HEK293 (cell line): Measurements from ENCODE around the gene IER3IP1.

ENCODE experiments used
- GLIS2 ChIP-seq: fragments of 450-650 bp; formaldehyde crosslinking; IDR thresholded peaks from 2 replicates; pipeline ENCODE4 v1.5.1; 2016; ENCODE audit warnings: missing biosample characterization, missing genetic modification characterization
- HOXD13 ChIP-seq: sonication (generic); formaldehyde crosslinking; IDR thresholded peaks from 2 replicates; pipeline ENCODE4 v1.8.0; 2022; ENCODE audit warnings: missing genetic modification reagents, borderline replicate concordance
- INSM2 ChIP-seq: fragments of 450-650 bp; formaldehyde crosslinking; IDR thresholded peaks from 2 replicates; pipeline ENCODE4 v1.5.1; 2016; ENCODE audit warnings: missing biosample characterization, missing genetic modification characterization
- KLF7 ChIP-seq: fragments of 450-650 bp; formaldehyde crosslinking; IDR thresholded peaks from 2 replicates; pipeline ENCODE4 v1.5.1; 2016; ENCODE audit warnings: missing biosample characterization, missing genetic modification characterization, borderline replicate concordance
- KLF8 ChIP-seq: fragments of 450-650 bp; formaldehyde crosslinking; IDR thresholded peaks from 2 replicates; pipeline ENCODE4 v1.5.1; 2016; ENCODE audit warnings: missing biosample characterization, missing genetic modification characterization
- PRDM2 ChIP-seq: fragments of 450-650 bp; formaldehyde crosslinking; IDR thresholded peaks from 2 replicates; pipeline ENCODE4 v1.5.1; 2016; ENCODE audit warnings: missing biosample characterization, missing genetic modification characterization, borderline replicate concordance
- REST ChIP-seq: fragments of 450-650 bp; formaldehyde crosslinking; IDR thresholded peaks from 2 replicates; pipeline ENCODE4 v1.5.1; 2016; ENCODE audit warnings: missing biosample characterization, missing genetic modification characterization
- SCRT2 ChIP-seq: fragments of 450-650 bp; formaldehyde crosslinking; IDR thresholded peaks from 2 replicates; pipeline ENCODE4 v1.5.1; 2016; ENCODE audit warnings: missing biosample characterization, missing genetic modification characterization
- SP7 ChIP-seq: fragments of 450-650 bp; formaldehyde crosslinking; IDR thresholded peaks from 2 replicates; pipeline ENCODE4 v1.5.1; 2016; ENCODE audit warnings: missing biosample characterization, missing genetic modification characterization
- ZBTB21 ChIP-seq: fragments of 450-650 bp; formaldehyde crosslinking; IDR thresholded peaks from 2 replicates; pipeline ENCODE4 v1.5.1; 2017; ENCODE audit warnings: missing biosample characterization, missing genetic modification characterization
- ZBTB8A ChIP-seq: fragments of 450-650 bp; formaldehyde crosslinking; IDR thresholded peaks from 2 replicates; pipeline ENCODE4 v1.5.1; 2016; ENCODE audit warnings: missing biosample characterization, missing genetic modification characterization
- ZFP37 ChIP-seq: fragments of 450-650 bp; formaldehyde crosslinking; IDR thresholded peaks from 2 replicates; pipeline ENCODE4 v1.5.1; 2016; ENCODE audit warnings: missing biosample characterization, missing genetic modification characterization
- ZNF239 ChIP-seq: fragments of 450-650 bp; formaldehyde crosslinking; IDR thresholded peaks from 2 replicates; pipeline ENCODE4 v1.5.1; 2016; ENCODE audit warnings: missing biosample characterization, missing genetic modification characterization
- ZNF274 ChIP-seq, 2 experiments: fragments of 200-500 bp in 1 of 2; fragments of 450-650 bp in 1 of 2; sonication (Bioruptor generic) in 1 of 2; formaldehyde crosslinking in 1 of 2; IDR thresholded peaks; 2 replicates each; pipeline versions ENCODE4 v1.5.1 to v1.6.1; 2014 to 2016; ENCODE audit warnings: borderline replicate concordance in 1 of 2, inconsistent platforms in 1 of 2, low read length in 1 of 2, missing biosample characterization in 1 of 2, missing genetic modification characterization in 1 of 2
- ZNF311 ChIP-seq: fragments of 450-650 bp; formaldehyde crosslinking; IDR thresholded peaks from 2 replicates; pipeline ENCODE4 v1.5.1; 2017; ENCODE audit warnings: missing biosample characterization, missing genetic modification characterization, borderline replicate concordance
- ZNF335 ChIP-seq: fragments of 450-650 bp; formaldehyde crosslinking; conservative IDR thresholded peaks from 2 replicates; pipeline ENCODE4 v1.5.1; 2016; ENCODE audit warnings: missing biosample characterization, missing genetic modification characterization
- ZNF362 ChIP-seq: fragments of 450-650 bp; formaldehyde crosslinking; IDR thresholded peaks from 2 replicates; pipeline ENCODE4 v1.5.1; 2016; ENCODE audit warnings: missing biosample characterization, missing genetic modification characterization
- ZNF530 ChIP-seq: fragments of 450-650 bp; formaldehyde crosslinking; IDR thresholded peaks from 2 replicates; pipeline ENCODE4 v1.5.1; 2016; ENCODE audit warnings: low read depth, missing biosample characterization, missing genetic modification characterization
- ZNF544 ChIP-seq: fragments of 450-650 bp; formaldehyde crosslinking; IDR thresholded peaks from 2 replicates; pipeline ENCODE4 v1.5.0; 2017; ENCODE audit warnings: missing biosample characterization, missing genetic modification characterization
- ZNF561 ChIP-seq: fragments of 450-650 bp; IDR thresholded peaks from 2 replicates; pipeline ENCODE4 v1.5.1; 2018; ENCODE audit warnings: missing biosample characterization, missing genetic modification characterization, borderline replicate concordance
- ZNF596 ChIP-seq: fragments of 450-650 bp; IDR thresholded peaks from 2 replicates; pipeline ENCODE4 v1.5.0; 2018; ENCODE audit warnings: missing biosample characterization, mild to moderate bottlenecking, missing genetic modification characterization, moderate library complexity
- ZNF626 ChIP-seq: fragments of 450-650 bp; sonication (Bioruptor Pico); formaldehyde crosslinking; IDR thresholded peaks from 2 replicates; pipeline ENCODE4 v1.5.1; 2018; ENCODE audit warnings: missing biosample characterization, missing genetic modification characterization, inconsistent platforms
- ZNF645 ChIP-seq: fragments of 450-650 bp; formaldehyde crosslinking; IDR thresholded peaks from 2 replicates; pipeline ENCODE4; 2016; ENCODE audit warnings: missing biosample characterization, missing genetic modification characterization
- ZXDB ChIP-seq: fragments of 450-650 bp; formaldehyde crosslinking; IDR thresholded peaks from 2 replicates; pipeline ENCODE4 v1.5.1; 2016; ENCODE audit warnings: missing biosample characterization, missing genetic modification characterization

The IER3IP1 gene

GRCh38 chr18:47150029-47150823 lies 25.9 kb downstream of the IER3IP1 start, which contains the start of gene HDHD2 (continued):
- TF ChIP-seq REST (tag by site-specific recombination) (no peak), INSM2 (tag by site-specific recombination) (0 out of 2 replicates have a peak, but pooled peaks have one; percentile 11), ZXDB (peak; percentile 90), ZNF544 (tag by site-specific recombination) (no peak), ZNF530 (tag by site-specific recombination) (no peak), SP7 (tag by site-specific recombination) (peak; percentile 71), ZNF274 (IDR thresholded peaks at IDR 0.05; ENCODE audit: low read length) (no peak), ZNF274 (tag by site-specific recombination; IDR thresholded peaks at IDR 0.05; ENCODE audit: borderline replicate concordance) (no peak), ZNF311 (tag by site-specific recombination) (no peak), ZBTB21 (no peak), ZNF626 (tag by site-specific recombination) (no peak), ZNF335 (peak; percentile 98), HOXD13 (CRISPR knock-in tag) (no peak), KLF8 (peak; percentile 57; the same call in 1 of the 2 replicates), ZNF645 (tag by site-specific recombination) (no peak), ZBTB8A (tag by site-specific recombination) (no peak), ZNF239 (no peak), ZFP37 (0 out of 2 replicates have a peak, but pooled peaks have one; percentile 65), PRDM2 (tag by site-specific recombination) (no peak), ZNF561 (tag by site-specific recombination) (no peak), KLF7 (tag by site-specific recombination) (peak; percentile 68; the same call in 1 of the 2 replicates), ZNF362 (tag by site-specific recombination) (no peak), ZNF596 (no peak), SCRT2 (no peak), GLIS2 (tag by site-specific recombination) (peak; percentile 69)
